Fibroblast of skin of scalp (primary cell): ENCODE data around the gene TUFT1.
A peak's percentile ranks its signal among the peaks of the same experiment; 100 is the strongest.
"Not testable (repeated sequence)": the region's sequence is repeated elsewhere in the genome, so short reads cannot be mapped to it uniquely, and the experiment has no call there.

ENCODE experiments used
- DNase-seq: peaks from one replicate; pipeline ENCODE4 v3.0.0-alpha.2; 2013

The TUFT1 gene

GRCh38 chr1:151581451-151581850, 41.3 kb downstream of the TUFT1 start:
- no peak for DNase-seq

GRCh38 chr1:151581921-151582320, 41.8 kb downstream of the TUFT1 start:
- no peak for DNase-seq

- DNase-seq: no peak
Measured at GRCh38 chr1:151583796-151584195, 43.7 kb downstream of the TUFT1 start.

- DNase-seq: no peak
Measured at GRCh38 chr1:151584278-151584677, 44.2 kb downstream of the TUFT1 start.

GRCh38 chr1:151584780-151585179, 44.7 kb downstream of the TUFT1 start:
- no peak for DNase-seq

- DNase-seq: peak; percentile 6
Measured at GRCh38 chr1:151585622-151586021, 45.5 kb downstream of the TUFT1 start.

GRCh38 chr1:151590961-151591360, 50.9 kb downstream of the TUFT1 start:
- DNase-seq: no peak

- DNase-seq: no peak
Measured at GRCh38 chr1:151593730-151594129, 53.6 kb downstream of the TUFT1 start.

- DNase-seq: peak; percentile 32
Measured at GRCh38 chr1:151594143-151594625, 54.1 kb downstream of the TUFT1 start.

- peak; percentile 31 for DNase-seq
Measured at GRCh38 chr1:151596166-151596953, 56.3 kb downstream of the TUFT1 start.

GRCh38 chr1:151602550-151602949, 62.4 kb downstream of the TUFT1 start:
- DNase-seq: not testable (repeated sequence)

- no peak for DNase-seq
Measured at GRCh38 chr1:151604291-151604690, 64.2 kb downstream of the TUFT1 start.

GRCh38 chr1:151606384-151606783, 66.3 kb downstream of the TUFT1 start:
- DNase-seq: no peak

- DNase-seq: no peak
Measured at GRCh38 chr1:151606857-151607256, 66.7 kb downstream of the TUFT1 start.

GRCh38 chr1:151610142-151610541, 70.0 kb downstream of the TUFT1 start:
- no peak for DNase-seq

GRCh38 chr1:151611288-151611790, 71.2 kb downstream of the TUFT1 start:
- DNase-seq: peak; percentile 46

GRCh38 chr1:151611832-151612500, 71.9 kb downstream of the TUFT1 start, which contains the start of gene SNX27:
Gene SNX27, plus strand, starts transcription at chr1:151612050. Its CDS starts 152 bp downstream, at chr1:151612202.
- DNase-seq: peak; percentile 94

GRCh38 chr1:151612501-151613281, 72.6 kb downstream of the TUFT1 start:
- DNase-seq: peak; percentile 19

- DNase-seq: no peak
Measured at GRCh38 chr1:151613282-151613780, 73.2 kb downstream of the TUFT1 start.

GRCh38 chr1:151615711-151616504, 75.8 kb downstream of the TUFT1 start:
- no peak for DNase-seq

GRCh38 chr1:151616505-151616849, 76.4 kb downstream of the TUFT1 start:
- DNase-seq: no peak

- DNase-seq: no peak
Measured at GRCh38 chr1:151618003-151618402, 77.9 kb downstream of the TUFT1 start.
